HL-60/S4 (cell line): ENCODE data around the gene SMIM28.

ENCODE experiments used
- in situ Hi-C: fragments of 300-500 bp; cut with MboI; formaldehyde crosslinking; loops from 2 replicates; pipeline ENCODE4 v1.14.3; 2022; ENCODE audit warnings: low sequenced_read_pairs

Gene SMIM28

DNA sequence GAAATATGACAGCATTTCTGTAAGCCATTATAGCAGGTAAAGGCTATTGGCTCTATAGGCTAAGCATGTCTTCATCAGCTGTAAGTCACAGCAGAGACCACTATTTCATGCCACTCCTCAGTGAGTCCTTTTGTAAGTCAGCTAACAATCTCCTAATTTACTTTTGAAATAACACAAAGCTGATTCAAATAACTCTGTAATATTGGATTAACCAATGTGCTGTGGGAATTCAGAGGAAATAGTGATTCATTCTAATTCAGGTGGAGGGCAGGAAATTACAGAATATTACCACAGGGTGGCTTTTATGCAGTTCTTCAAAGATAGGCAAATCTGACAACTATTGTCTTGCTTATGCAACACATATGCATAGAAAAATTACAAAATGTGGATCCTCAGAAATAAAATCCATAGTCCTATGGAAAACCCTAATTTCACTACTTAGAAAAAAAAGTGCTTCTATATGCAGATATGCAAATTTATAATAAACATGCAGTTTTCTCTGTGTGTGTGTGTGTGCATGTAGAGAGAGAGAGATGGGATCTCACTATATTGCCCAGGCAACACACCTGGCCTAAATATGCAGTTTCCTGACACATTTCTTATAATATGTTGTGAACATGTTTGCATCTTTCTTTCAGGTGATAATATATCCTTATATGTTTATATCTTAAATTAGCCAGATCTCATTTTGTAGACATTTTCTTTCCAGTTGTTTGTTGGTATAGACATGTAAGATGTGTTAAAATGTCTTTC lies 4.8 kb upstream of the SMIM28 start:
- in situ Hi-C loops: no loop called here

- in situ Hi-C loops: no loop called here
These were observed 3.5 kb upstream of the SMIM28 start for GRCh38 chr6:138374230-138374629.

DNA sequence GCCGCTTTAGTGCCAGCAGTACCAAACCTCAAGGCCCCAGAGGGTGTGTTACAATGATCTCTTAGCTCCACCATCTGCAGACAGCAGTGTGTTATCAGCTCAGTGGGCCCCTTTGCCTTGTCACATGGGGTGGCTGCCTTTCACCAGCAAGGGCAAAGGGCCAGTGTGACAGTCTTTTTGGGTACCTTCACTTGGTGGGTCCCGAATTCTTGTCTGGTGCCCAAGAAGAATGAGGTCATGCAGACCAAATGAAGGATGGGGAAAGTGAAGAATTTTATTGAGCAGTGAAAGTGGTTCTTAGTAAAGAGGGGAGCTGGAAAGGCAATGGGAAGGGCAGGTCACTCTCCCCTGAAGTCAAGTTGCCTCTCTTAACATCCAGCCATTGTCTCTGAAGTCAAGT lies 2.9 kb upstream of the SMIM28 start:
- in situ Hi-C loops: no loop called here

DNA sequence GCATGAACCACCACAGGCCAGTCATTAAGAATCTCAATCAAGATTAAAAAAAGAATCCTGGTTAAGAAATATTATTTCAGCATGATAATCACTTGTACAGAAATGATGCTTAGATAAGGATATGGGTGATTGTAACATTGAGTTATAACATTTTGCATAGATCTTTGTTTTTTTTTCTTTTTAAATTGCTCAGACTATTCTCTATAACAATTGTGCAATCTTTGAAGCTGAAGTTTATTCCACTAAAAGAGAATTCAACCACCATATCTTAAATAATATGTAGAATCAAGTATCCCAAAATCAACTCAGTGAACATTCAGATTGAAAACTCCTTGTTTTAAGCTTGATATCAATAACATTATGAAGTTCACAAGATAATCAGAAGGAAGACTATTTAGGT lies 663 bp upstream of the SMIM28 start:
- in situ Hi-C loops: no loop called here

DNA sequence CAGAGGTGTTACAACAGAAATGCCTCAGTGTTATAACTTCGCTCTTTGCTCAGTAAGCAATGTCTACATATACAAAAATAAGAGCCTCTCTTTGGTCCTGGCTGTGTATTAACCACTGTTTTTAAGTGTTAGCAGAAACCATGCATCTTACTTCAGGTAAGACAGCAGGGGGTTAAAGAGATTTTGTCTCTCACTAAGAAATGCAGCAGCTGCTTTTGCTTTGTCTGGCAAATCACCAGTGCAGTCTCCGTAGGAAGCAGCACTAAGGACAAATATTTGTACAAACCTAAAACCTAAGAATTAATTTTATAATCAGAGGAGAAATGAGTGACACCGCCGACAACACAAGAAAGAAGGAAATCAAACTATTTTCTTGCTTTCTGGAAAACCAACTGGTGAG lies 758 bp downstream of the SMIM28 start:
- in situ Hi-C loops: no loop called here

DNA sequence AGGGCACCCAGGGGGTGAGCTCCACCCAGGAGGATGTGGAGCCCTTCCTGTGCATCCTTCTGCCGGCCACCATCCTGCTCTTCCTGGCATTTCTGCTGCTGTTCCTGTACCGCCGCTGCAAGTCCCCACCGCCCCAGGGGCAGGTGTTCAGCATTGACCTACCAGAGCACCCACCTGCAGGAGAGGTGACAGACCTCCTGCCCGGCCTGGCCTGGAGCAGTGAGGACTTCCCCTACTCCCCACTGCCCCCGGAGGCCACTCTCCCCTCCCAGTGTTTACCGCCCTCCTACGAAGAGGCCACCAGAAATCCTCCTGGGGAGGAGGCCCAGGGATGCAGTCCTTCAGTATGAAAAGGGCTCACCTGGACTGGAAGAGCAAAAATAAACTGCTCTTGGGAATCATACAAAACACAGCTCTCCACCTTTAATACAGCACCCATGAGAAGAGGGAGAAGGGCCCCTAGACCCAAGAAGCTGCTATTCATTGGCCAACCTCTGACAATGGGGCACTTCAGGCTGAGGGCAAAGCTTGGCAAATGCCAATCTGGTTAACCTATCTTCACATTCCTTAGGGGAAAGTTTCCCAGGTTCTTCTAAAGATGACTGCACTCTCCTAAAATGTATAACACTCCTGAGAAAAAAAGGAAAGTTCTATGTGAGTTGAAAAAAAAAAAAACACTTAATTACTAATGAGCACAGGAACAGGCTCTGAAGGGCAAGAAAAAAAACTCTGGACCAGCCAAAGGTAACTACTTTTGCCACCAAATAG lies 5.0 kb downstream of the SMIM28 start:
- in situ Hi-C loops: no loop called here

DNA sequence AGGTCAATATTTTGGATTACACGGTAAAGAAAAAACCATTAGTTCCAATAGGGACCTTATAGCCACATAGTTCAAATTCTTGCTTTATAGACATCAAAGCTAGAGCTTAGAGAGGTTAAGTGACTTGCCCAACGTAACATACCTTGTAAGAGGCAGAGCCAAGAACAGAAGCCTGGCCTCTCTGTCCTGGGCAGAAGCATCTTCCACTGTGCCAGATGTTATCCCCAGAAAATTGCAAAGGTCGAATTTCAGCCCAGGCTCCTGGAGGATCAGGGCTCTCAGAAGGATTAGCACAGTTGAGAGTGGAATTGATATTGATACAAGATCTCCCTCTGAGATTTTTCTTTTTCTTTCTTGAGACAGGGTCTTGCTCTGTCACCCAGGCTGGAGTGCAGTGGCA lies 6.1 kb downstream of the SMIM28 start:
- in situ Hi-C loops: no loop called here

GRCh38 chr6:138386897-138387296 lies 9.2 kb downstream of the SMIM28 start:
- in situ Hi-C loops: no loop called here

DNA sequence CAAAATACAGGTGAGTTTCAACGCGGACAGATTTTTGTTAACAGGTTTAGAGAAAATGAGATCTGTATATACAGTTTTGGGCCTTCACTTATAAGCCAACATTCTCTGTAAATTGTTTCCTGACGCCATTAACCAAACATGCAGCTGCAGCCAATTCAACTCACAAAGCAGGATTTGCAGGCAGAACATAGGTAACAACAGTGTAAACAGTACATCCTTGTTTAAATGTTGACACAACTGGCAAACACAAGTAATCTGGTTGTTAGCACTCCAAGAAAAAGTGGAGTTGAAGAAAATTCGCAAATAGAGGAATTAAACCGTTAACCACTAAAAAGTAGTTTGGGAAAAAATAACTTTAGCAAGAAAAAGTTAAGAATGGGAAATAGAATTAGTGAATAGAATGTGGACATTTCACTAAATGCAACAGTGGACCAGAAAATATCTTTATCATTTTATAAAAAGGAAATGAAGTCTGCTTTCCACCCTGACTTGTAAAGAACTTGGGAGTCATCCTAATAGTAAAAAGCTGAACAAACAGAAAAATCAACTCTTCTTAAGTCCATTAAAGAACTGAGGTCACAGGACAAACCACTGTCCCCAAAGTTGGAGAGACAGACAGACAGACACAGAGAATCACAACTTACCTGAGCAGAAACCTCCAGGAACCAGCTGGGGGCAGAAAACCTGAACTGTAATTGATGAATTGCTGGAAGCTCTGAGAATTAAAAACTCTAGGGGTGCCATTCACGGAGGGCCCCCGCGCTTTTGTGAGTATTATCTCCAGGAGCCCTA lies 10.1 kb downstream of the SMIM28 start:
- in situ Hi-C loops: no loop called here

DNA sequence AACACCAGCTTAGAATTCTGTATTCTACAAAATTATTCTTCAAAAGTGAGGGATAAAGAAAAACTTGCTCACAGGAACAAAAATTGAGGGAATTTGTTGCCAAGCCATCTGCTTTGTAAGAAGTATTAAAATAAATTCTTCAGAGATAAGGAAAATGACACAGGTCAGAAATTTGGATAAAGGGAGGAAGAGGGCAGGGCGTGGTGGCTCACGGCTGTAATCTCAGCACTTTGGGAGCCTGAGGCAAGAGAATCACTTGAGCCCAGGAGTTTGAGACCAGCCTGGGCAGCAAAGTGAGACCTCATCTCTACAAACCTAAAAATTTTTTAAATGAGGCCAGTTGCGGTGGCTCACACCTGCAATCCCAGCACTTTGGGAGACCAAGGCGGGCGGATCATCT lies 11.8 kb downstream of the SMIM28 start:
- in situ Hi-C loops: no loop called here

- in situ Hi-C loops: no loop called here
These were observed 16.4 kb downstream of the SMIM28 start for GRCh38 chr6:138393871-138394783.

GRCh38 chr6:138396709-138397108 lies 19.0 kb downstream of the SMIM28 start:
- in situ Hi-C loops: no loop called here

- in situ Hi-C loops: no loop called here
These were observed 19.7 kb downstream of the SMIM28 start for GRCh38 chr6:138397128-138398122.

- in situ Hi-C loops: no loop called here
These were observed 22.6 kb downstream of the SMIM28 start for GRCh38 chr6:138400326-138400725.

DNA sequence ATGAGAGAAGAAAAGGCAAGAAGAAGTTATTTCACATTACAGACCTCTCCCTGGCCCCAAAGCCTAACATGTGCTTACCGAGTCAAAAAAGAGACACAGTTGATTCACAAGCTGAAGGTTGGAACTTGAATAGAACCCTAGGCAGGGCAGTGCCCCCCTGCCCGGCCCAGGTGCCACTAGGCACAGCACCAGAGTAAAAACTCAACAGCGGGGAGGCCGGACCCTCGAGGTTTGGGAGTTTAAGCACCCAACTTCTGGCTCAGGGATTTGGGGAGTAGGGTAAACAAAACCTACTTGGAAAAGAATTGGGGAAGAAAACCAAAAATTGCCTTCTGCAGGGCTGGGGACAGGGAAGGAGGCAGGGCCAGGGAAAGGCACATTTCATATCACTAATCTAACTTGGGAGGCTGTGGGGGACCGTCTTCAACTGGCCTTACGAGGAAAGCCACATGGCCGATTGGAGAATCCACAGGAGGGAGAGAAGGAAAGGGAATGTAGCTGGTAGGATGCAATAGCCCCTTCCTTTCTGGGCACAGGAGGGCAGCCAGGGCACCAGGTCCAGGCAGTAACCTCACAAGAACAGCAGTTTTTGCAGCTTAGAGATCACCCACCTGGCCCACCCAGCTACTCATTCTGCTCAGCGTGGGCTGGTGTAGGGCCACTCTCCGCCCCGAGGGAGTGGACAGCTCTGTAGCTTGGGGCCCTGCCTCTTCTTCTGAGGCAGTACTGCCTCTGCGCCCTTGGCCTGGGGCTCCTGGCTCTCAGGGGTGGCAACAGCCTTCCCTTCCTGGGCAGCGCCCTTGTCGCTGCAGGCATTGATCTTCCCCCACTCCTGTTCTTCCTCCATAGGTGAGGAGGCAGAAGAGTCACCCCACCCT lies 24.5 kb downstream of the SMIM28 start:
- in situ Hi-C loops: no loop called here

DNA sequence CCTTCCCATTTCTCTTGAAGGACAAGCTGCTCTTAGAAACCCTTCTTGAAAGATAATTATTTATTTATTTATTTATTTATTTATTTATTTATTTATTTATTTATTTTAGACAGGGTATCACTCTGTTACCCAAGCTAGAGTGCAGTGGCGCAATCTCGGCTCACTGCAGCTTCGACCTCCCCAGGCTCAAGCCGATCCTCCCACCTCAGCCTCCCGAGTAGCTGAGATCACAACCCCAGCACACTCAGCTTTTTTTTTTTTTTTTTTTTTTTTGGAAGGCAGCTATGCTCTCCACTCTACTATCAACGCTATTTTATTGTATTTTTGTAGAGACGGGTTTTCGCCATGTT lies 25.1 kb downstream of the SMIM28 start:
- in situ Hi-C loops: no loop called here

DNA sequence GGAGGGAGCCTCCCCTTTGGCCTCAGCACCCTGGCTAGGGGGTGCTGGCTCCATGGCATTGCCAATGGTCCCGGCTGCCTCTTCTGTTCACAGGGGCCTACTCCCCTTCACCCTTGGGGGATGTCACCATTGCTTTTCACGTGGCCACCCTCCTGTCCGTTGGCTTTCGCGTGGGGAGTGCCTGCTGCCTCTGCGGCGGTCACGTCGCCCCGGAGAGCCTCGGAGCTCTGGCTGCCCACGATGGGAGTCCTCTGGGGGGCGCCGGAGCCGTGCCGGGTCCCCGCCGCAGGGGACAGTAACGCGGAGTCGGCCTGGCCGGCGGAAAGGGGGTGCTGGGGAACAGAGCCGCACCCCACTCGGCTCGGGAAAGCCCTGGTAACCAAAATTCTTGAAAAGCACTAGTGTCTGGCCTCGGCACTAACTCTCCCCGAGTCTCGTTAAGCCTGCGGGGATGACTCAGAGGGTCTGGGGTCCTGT lies 25.7 kb downstream of the SMIM28 start:
- in situ Hi-C loops: no loop called here
